T1000 (cell line): ENCODE measurements around the gene TRAPPC5.

ENCODE experiments used
- DNase-seq: peaks from one replicate; lab custom pipeline; 2025; ENCODE audit warnings: mixed read lengths; lab: John Stamatoyannopoulos, UW

TRAPPC5 gene

DNA sequence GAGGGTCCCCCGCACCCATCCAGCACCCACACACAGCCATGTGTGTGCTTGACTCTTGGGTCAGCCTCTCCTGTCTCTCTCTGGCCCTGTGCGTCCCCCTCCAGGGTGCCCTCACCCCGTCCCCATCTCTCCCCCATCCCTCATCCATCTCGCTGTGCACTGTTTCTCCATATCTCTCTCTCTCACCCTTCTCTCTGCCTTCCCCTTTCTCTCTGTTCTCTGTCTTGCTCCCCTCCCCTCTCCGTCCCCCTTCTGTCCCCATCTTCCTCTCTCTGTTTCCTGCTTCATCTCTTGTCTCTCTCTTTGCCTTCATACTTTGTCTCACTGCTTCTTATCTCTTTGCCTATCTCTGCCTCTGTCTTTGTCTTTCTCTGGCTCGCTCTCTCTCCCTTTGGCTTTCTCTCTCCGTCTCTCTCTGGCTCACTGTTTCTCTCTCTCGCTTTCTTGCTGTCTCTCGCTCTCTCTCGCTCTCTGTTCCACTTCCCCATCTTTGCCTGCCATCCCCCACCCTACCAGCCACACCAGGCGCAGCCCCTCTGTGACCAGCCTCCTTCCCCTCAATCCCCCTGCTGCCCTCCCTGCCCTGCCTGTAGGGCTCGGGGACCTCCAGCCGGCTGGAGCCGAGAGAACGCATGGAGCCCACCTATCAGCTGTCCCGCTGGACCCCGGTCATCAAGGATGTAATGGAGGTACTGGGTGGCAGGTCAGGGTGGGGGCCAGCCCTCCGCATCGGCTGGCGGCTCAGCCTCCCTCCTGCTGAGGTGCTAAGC lies 34.8 kb upstream of the TRAPPC5 start:
- DNase-seq = no peak

DNA sequence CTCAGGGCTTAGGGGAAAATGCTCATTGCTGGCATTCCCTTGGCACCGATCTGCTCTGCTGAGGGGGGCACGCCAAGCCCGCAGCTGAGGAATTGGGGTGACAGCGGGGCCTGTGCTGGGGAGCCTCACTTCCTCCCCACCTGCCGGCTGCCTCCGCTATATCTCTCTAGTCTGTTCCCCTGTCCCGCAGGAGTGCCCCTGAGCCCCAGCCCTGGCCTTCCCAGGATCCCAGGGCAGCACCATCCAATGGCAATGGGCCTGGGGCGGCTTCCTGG lies 34.3 kb upstream of the TRAPPC5 start:
- no peak for DNase-seq

DNA sequence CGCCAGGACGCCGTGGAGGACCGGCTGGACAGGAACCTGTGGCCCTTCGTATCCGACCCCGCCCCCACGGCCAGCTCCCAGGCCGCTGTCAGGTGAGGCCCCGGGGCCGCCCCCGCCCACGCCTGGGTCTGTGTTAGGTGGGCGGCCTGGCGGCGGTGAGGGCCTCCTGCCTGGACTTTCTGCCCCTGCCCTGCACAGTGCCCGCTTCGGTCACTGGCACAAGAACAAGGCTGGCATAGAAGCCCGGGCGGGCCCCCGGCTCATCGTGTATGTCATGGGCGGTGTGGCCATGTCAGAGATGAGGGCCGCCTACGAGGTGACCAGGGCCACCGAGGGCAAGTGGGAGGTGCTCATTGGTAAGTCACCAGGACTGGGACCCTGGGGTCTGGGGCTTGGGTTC lies 33.5 kb upstream of the TRAPPC5 start:
- DNase-seq = no peak

DNA sequence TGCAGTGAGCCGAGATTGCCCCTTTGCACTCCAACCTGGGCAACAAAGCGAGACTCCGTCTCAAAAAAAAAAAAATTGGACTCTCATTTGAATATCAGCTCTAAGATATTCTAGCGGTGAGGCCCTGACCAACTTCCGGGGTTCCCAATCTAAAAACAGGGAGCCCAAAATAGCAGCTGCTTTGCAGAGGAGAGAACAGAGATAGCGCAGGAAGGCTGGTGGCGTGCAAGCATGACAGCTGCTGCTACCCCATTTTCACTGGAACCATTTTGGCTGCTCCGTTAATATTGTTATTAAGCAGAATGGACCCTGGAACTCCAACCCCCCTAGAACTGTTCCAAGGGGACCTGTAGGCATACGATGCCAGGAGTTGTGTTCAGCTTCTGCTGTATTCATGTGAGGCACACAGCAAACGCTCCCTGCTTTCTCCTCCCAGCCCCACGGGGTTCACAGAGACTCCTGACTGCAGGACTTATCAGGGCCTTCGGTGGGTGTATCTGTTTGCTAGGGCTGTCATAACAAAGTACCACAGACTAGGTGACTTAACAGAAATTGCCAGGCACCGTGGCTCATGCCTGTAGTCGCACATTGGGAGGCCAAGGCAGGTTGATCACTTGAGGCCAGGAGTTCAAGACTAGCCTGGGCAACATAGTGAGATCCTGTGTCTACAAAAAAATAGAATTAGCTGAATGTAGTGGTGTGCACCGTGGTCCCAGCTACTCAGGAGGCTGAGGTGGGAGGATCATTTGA lies 32.2 kb upstream of the TRAPPC5 start:
- DNase-seq = no peak

DNA sequence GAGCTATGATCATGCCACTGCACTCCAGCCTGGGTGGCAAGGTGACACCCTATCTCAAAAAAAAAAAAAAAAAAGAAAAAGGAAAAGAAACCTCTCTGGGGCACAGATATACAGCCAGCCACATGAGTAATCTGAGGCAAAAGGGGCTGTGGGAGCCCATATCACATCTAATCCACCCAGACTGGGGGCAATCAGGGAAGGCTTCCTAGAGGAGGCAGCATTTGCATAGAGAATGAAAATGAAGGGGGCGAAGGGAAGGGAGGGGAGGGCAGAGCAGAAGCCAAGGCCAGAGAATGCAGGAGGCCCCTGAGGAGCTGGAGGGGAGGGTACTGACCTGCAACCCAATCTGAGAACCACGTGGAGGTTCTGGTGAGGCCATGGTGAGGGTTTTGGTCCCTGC lies 30.5 kb upstream of the TRAPPC5 start:
- no peak for DNase-seq

DNA sequence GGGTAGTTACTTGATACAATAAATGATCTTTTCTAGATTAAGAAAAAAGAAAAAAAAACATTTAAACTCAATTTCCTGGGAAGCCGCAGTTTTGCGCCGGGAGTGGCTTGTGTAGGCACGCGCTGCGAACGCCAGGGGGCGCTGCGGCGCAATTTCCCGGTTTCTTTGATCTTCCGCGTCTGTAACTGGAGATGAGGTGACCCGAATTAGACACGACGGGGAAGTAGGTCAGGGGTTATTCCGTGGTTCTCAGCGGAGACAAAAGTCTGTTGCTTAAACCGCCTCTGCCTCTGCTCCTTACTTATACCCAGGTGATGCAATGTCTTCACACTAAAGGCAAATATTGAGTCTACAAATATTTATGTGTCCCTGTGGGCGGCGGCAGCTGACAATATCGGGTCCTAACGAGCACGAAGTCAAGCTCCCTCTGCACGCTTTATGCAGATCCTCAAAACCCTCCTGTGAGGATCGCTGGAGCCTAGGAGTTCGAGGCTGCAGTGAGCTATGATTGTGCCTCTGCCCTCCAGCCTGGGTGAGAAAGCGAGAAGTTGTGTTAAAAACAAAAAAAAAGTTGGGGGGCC lies 28.5 kb upstream of the TRAPPC5 start:
- DNase-seq = peak; percentile 68

DNA sequence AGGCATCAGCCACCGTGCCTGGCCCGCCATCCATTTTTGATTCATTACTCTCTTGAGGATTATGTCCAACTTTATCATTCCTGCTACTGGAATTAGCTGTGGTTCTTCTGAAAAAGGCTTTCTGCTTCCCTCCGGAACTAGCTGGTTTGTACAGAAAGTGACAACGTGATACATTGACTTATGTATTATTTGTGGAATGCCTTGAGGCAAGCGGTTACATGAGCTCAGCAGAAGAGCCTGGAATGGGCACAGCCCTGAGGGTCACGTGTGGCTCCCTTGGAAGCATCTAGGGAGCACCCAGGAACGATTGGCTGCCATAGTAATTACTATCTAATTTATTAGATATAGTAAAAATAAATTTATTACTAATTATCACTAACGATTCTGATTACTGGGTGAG lies 26.2 kb upstream of the TRAPPC5 start:
- DNase-seq = no peak

DNA sequence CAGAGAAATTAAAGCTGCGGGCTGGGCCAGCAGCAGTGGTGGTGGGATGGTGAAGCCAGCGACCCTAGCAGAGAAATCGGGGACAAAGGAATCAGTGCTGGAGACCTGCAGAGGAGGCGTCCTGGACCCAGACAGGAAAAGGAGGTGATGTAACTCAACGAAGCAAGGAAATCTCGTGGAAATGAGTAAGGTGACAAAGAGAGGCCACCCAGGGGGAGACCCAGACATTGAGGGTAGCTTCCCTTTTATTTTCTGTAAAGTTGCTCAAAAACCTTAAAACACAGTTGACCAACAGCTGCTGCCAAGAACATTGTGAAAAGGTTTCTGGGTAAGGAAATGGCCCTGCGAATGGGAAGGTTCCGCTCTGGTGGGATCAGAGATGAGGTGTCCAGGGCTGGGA lies 25.1 kb upstream of the TRAPPC5 start:
- DNase-seq = no peak

DNA sequence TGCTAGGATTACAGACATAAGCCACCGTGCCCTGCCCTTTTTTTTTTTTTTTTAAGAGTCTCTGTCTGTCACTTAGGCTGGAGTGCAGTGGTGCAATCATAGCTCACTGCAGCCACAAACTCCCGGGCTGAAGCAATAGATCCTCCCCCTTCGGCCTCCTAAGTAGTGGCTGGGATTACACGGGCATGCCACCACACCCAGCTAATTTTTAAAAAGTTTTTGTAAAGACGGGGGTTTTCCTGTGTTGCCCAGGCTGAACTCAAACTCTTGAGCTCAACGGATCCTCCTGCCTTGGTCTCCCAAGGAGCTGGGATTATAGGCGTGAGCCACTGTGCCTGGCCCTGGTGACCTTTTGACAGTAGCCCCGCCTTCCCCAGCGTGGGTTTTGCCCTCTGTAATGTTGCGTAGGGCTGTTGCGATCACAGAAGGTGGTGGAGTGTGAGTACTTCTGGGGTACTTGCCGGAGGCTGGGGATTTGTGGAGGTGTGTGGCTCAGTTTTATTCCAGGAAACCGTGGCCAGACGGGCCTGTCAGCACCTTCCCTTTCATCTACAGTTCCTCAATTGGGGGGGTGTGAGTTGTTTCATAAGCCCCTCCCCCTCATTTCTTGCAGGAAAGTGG lies 23.4 kb upstream of the TRAPPC5 start:
- no peak for DNase-seq

DNA sequence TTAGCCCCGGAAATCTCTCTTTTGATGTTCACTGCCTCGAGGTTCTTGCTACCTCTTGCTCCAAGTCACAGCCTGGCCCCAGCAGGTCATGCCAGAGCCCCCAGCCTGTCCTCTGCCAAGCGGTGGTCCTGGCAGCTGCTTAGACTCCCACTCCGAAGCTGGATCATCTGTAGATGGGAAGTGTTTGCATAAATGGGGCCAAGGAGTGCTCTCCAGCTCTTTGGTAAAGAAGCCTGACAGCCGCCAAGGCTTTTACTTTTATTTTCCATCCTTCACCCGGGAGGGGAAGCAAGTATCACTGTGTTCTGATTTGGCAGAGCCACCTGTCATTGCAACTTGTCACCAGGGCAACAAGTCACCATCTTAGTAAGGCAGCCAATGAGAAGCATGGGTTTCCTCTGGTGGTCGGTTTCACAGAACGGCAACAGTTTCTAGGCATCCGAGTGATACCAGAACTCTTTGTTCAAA lies 22.4 kb upstream of the TRAPPC5 start:
- no peak for DNase-seq

DNA sequence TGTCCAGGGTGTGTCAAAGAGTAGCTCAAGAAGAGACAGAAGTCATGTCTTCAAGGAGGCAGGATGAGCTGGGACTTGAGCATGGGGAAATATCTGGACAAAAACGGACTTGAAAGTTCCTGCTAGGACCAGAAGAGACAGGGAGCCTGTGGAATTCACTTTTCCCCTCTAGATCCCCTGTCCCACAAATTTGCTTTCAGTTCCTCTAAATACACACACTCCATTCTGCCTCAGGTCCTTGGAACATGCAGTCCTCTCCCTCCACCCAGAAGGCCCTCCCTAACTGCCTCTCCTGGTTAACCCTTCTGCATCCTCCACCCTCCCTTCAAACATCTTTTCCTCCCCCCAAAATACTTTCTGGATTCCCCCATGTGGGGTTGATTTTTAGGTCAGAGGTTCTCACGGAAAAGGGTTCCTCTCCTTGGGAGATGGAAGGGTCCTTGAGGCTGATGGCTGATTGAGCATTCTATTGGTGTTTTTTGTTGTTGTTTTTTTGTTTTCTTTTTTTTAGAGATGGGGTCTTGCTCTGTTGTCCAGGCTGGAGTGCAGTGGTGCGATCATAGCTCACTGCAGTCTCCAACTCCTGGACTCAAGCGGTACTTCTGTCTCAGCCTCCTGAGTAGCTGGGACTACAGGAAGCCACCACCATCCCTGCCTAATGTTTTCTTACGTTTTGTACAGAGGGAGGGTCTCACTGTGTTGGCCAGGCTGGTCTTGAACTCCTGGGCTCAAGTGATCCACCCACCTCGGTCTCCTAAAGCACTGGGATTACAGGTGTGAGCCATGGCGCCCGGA lies 18.7 kb upstream of the TRAPPC5 start:
- no peak for DNase-seq

DNA sequence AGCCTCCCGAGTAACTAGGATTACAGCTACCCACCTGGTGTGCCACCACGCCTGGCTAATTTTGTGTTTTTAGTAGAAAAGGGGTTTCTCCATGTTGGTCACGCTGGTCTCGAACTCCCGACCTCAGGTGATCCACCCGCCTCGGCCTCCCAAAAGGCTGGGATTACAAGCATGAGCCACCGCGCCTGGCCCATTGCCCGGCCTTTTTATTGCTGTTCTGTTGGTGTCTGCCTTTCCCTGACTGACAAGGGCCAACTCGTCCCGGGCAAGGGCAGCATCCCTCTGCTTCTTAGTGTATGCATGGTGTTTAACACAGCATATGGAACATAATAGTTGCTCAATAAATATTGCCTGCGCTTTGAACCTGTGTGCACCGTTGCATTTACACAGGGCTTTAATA lies 18.0 kb upstream of the TRAPPC5 start:
- no peak for DNase-seq

DNA sequence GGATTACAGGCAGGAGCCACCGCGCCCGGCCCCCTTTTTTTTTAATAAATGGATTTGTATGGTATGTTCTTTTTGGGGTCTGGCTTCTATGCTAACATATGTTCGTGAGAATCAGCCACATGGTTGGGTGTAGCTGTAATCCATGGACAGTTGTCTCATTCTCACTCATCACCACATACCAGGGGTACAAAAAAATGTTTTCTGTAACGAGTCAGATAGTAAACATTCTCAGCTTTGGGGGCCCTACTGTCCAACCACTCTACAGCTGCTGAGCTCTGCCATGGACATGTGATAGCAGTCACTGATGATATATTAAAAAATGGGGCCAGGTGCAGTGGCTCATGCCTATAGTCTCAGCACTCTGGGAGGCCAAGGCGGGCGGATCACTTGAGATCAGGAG lies 16.9 kb upstream of the TRAPPC5 start:
- no peak for DNase-seq

DNA sequence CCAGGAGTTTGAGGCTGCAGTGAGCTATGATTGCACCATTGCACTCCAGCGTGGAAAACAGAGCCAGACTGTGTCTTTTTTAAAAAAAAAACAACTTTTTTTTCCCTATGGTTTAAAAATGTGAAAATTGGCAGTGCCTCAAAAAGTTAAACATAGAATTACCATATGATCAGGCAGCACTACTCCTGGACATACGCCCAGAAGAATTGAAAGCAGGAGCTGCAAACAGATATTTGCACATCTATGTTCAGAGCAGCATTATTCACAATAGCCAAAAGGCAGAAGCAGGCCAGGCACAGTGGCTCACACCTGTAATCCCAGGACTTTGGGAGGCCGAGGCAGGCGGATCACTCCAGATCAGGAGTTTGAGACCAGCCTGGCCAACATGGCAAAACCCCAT lies 15.6 kb upstream of the TRAPPC5 start:
- no peak for DNase-seq

DNA sequence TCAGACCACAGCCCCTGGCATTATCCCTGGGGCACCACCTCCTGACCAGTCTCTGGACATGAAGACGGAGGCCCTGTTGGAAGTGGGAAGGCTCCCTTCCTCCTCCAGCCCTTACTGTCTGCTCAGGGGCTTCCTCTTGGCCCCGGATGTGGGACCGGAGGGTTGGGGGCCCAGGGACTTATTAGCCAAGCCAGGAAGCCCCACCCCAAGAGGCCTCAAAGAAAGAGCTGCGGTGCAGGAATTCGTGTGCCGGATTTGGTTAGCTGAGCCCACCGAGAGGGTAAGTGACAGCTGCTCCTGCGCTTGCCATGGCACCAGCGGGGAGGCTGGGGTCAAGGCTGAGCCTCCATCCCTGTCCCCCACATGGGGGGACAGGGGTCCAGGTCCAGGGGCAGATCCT lies 11.8 kb upstream of the TRAPPC5 start, which contains the start of gene RETN:
RETN (plus strand) TSS at position 208 of the 400 bp plus-strand sequence. CDS start 278 bp downstream, outside the sequence.
- DNase-seq = no peak

DNA sequence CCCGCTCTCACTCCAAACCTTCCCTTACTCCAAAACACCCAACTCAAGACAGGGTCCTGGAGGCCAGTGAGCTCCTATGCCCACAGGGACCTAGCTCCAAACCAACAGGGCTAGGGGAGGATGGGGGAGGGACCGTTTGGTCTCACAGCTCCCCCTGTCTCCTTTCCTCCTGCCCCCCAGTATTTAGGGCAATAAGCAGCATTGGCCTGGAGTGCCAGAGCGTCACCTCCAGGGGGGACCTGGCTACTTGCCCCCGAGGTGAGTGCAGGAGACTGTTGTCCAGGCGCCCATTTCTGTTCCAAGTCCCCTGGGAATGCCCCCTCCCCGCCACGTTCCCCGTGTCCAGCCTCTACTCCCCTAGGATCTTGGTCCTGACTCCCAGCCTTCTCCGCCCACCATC lies 11.0 kb upstream of the TRAPPC5 start:
- DNase-seq = no peak

DNA sequence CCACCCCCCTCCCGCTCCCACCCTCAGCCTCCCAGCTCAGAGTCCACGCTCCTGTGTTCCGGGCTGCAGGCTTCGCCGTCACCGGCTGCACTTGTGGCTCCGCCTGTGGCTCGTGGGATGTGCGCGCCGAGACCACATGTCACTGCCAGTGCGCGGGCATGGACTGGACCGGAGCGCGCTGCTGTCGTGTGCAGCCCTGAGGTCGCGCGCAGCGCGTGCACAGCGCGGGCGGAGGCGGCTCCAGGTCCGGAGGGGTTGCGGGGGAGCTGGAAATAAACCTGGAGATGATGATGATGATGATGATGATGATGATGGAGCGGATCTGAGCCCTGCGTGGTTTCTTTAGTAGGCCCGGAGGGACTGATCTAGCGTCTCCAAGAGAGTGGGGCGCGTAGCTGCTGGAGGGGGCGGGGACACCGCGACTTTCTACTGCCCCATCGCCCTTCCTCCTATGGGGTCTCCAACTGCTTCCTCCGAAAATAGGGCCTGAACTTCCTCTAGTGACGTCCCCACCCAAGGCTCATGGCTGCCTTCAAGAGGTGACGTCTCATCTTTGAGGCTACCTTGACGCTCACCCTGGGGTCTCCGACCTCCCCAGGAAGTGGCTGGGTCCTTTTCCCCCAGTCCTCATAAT lies 10.4 kb upstream of the TRAPPC5 start:
- no peak for DNase-seq

DNA sequence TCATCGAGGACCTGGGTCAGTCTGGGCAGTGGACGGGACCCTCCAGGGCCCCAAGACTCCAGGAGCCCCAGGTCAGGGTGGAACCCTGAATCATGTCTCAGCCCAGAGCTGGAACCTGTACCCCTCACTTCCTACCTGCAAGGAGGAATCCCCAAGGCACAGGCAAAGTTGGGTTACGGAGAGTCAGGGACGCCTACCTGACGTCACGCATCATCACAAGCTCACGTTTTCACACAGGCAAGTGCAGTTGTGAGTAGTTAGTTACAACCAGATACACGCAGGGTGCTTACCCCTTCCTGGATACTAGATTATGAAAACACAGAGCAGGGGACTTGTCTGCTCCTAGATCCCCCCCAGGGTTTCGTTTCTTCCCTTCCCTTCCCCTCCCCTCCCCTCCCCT lies 9.8 kb upstream of the TRAPPC5 start:
- no peak for DNase-seq

DNA sequence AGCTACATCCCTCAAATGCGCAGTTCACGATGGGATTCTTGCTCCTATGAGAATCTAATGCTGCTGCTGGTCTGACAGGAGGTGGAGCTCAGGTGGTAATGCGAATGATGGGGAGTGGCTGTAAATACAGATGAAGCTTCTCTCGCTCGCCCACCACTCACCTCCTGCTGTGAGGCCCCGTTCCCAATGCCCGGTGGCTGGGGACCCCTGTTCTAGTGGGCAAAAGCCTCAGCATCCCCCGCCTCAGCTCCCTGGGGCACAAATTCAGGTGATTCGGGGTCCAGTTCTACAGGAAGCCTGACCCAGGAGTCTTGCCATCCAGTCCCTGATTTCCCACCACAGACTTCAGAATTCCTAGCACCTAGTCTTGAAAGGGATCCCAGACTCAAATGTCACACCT lies 8.1 kb upstream of the TRAPPC5 start:
- DNase-seq = no peak

DNA sequence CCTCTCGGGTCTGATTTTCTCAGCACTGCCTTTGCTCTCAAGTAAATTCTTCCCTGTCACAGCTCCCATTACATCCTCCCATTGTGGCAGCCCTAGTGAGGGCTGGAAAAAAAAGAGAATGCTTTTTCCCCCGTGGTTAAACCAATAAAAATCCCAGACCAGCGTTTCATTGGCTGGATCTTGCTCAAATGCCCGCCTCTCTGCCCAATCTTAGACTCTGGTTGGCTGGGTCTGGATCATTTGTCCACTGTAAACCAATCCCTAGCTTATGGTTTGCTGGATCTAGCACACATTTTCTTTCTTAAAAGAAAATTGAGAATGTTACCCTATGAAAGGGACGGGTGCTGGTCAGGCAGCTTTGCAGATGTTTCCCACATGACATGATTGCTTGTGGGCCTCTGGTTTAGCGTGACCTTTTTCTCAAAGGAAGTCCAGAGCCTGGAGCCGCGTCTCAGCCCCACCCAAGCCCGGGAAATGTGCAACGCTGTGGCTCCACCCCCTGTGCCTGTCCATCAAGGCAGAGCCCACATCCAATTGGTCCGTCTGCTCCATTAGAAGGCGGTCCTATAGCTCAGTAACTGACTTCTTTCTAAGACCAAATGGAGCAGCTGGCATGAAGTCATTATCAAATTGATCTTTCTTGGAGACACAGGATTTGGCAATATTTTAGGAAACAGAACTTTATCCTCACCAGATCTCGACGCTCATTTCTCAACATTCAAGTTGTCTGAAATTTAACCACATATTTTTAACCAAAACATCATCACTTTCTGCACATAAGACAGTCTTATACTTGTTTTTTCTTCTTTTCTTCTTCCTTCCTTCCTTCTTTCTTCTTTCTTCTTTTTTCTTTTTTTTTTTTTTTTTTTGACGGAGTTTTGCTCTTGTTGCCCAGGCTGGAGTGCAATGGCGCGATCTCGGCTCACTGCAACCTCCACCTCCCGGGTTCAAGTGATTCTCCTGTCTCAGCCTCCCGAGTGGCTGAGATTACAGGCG lies 6.3 kb upstream of the TRAPPC5 start:
- DNase-seq = peak; percentile 13
